Measurements from ENCODE around the gene KIAA0930.

The KIAA0930 gene

GRCh38 chr22:45166932-45167331 lies 73.8 kb downstream of the KIAA0930 start:
- DNase-seq (ENCODE audit: low read depth, low spot score): no peak
- H3K4me3 ChIP-seq (ENCODE audit: low read depth, low read length): no peak overlapping the region
- in situ Hi-C loops (cut with HindIII; ENCODE audit: low sequenced_read_pairs): no loop called here
- no peak for TF ChIP-seq CTCF (IDR thresholded peaks at IDR 0.05; ENCODE audit: low read depth, low read length)

DNA sequence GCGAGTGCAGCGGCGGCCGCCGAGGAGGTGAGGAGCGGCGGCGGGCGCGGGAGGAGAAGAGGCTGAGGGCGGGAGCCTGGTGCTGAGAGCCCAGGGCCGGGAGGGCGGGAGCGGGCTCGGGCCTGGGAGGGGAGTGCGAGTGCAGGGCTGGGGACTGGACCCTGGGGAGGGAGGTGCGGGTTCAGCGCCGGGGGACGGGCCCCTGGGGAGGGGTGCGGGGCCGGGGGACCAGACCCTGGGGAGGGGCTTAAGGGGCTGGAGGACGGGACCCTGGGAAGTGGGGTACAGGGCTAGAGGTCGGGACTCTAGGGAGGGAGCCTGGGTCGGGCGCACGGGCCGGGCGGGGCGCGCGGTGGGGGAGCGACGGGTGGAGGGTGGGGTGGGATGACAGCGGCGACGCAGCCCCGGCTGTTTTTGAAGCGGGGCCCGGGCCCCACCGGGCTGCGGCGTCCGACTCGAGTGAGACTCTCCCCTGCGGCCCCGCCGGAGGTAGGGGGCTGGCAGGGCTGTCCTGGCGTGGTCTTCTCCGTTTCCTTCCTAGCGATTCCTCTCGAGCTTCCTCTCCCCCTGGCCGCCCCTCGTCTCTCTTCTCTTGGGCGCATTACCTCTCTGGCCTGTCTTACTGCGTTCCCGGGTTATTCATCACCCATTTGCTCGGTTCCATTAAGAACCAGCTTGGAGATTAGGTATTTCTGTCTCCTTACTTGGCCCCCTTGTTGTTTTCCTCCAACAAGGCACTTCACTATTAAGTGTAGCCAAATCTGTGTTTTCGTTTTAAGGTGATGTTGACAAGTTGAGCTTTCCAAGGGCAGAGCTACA lies 76.2 kb downstream of the KIAA0930 start:
- DNase-seq (ENCODE audit: low read depth, low spot score): no peak
- in situ Hi-C loops (cut with HindIII; ENCODE audit: low sequenced_read_pairs): no loop called here

DNA sequence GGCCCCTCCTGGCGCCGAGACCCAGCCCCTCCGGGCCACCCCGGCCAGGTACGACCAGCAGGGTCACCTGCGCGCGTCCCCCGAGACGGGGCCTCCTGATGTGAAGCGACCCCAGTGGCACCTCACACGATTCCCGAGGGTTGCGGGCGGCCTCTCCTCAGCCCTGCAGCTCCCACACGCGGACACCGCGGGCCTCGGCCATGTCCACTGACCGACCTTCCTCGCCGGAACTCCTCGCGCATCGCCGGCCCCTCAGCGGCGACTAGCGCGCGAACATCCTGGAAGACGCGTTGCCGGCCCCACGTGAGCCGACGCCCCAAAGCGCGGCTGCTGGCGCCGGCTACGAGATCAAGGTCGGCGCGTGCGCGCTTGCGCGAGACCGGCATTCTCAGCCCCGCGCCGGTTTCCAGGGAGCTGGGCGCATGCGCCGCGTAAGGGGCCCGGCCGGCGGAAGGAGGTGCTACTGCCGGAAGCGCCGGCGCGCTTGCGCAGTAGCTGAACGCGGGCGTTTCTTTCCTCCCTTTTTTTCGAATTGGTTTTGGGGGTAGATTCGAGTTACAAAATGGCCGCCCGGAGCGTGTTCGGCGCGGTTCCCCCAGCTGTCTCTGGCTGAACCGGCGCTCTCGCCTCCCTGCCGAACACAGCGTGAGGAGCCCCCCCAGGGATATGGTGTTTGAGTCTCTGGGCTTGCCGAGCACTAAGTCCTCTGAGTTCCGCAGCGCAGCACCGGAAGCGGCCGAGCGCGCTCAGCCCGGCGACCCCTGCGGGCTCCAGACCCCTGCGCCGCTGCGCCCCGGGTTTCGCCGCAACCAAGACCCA lies 77.0 kb downstream of the KIAA0930 start, which contains the start of gene NUP50:
Gene NUP50 (plus strand): TSS at position 475 of the 819 bp plus-strand sequence. CDS start 4,253 bp downstream, outside the sequence.
- in situ Hi-C loops (cut with HindIII; ENCODE audit: low sequenced_read_pairs): no loop called here
- H3K4me3 ChIP-seq (ENCODE audit: low read depth, low read length): peak within 1 kb of the TSS; percentile 78
- TF ChIP-seq CTCF (IDR thresholded peaks at IDR 0.05; ENCODE audit: low read depth, low read length): no peak
- peak; percentile 98 for DNase-seq (ENCODE audit: low read depth, low spot score)

More for the DNA sequence above, 76.2 kb downstream of the KIAA0930 start:
- TF ChIP-seq CTCF (IDR thresholded peaks at IDR 0.05; ENCODE audit: low read depth, low read length): no peak
- peak overlapping the region; percentile 78 for H3K4me3 ChIP-seq (ENCODE audit: low read depth, low read length)

DNA sequence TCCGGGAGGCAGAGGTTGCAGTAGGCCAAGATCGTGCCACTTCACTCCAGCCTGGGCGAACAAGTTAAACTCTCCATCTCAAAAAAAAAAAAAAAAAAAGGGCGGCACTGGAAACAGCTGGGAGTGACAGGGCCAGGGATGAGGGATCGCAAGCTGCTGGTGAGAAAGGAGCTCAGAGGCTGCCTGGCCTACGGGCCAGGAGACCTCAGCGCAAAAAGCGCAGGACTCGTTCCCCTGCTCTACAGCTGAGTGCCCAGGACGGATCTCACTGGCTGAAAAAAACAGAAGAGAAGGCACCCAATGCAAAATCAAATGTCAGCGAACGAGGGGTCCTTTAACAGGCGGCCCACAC lies 77.6 kb downstream of the KIAA0930 start:
- TF ChIP-seq CTCF (IDR thresholded peaks at IDR 0.05; ENCODE audit: low read depth, low read length): no peak
- in situ Hi-C loops (cut with HindIII; ENCODE audit: low sequenced_read_pairs): no loop called here
- peak; percentile 46 for DNase-seq (ENCODE audit: low read depth, low spot score)
- H3K4me3 ChIP-seq (ENCODE audit: low read depth, low read length): peak overlapping the region; percentile 78

GRCh38 chr22:45162531-45162930 lies 78.2 kb downstream of the KIAA0930 start:
- DNase-seq (ENCODE audit: low read depth, low spot score): no peak
- no peak for TF ChIP-seq CTCF (IDR thresholded peaks at IDR 0.05; ENCODE audit: low read depth, low read length)
- H3K4me3 ChIP-seq (ENCODE audit: low read depth, low read length): peak overlapping the region; percentile 78
- in situ Hi-C loops (cut with HindIII; ENCODE audit: low sequenced_read_pairs): no loop called here

GRCh38 chr22:45159652-45160462 lies 80.8 kb downstream of the KIAA0930 start:
- TF ChIP-seq CTCF (IDR thresholded peaks at IDR 0.05; ENCODE audit: low read depth, low read length): no peak
- no peak for DNase-seq (ENCODE audit: low read depth, low spot score)
- H3K4me3 ChIP-seq (ENCODE audit: low read depth, low read length): no peak overlapping the region
- in situ Hi-C loops (cut with HindIII; ENCODE audit: low sequenced_read_pairs): no loop called here

Measured in astrocyte of the spinal cord (primary cell).